Keratinocyte (primary cell): ENCODE measurements around the gene SAMD5. TPM values are rescaled to one million over a fixed set of nuclear protein-coding genes. Genes with fewer than 3 reads are reported as not detected.

Experiments
- DNase-seq: peaks from one replicate; pipeline ENCODE4 v3.0.0-alpha.2; 2011; ENCODE audit warnings: low read depth, missing footprints, low spot score
- FAIRE-seq: peaks from 2 replicates; lab custom pipeline; 2011; peaks lifted over from hg19 to GRCh38; lab: Jason Lieb, UNC
- H2AFZ ChIP-seq: 2 replicates; pipeline ENCODE4 v1.6.0; 2012; ENCODE audit warnings: low read length, control low read depth, inconsistent platforms; ENCODE audit not compliant: control insufficient read depth
- H3K27ac ChIP-seq: 2 replicates; pipeline ENCODE4 v1.5.1; 2011; ENCODE audit warnings: low read length; ENCODE audit not compliant: control insufficient read depth, insufficient read depth
- H3K27me3 ChIP-seq: 3 replicates; pipeline ENCODE4 v1.6.0; 2011; ENCODE audit warnings: low read length; ENCODE audit not compliant: control insufficient read depth, insufficient read depth; ENCODE audit errors: extremely low read depth
- H3K36me3 ChIP-seq, 2 experiments: 2 replicates in 1 of 2; 3 replicates in 1 of 2; pipeline ENCODE4 v1.5.1; 2011; ENCODE audit warnings: low read length in 2 of 2, mild to moderate bottlenecking in 1 of 2; ENCODE audit not compliant: control insufficient read depth in 2 of 2, insufficient read depth in 2 of 2; ENCODE audit errors: extremely low read depth in 1 of 2
- H3K4me1 ChIP-seq: 3 replicates; pipeline ENCODE4 v1.5.1; 2011; ENCODE audit warnings: low read length; ENCODE audit not compliant: control insufficient read depth, insufficient read depth; ENCODE audit errors: extremely low read depth
- H3K4me2 ChIP-seq: 3 replicates; pipeline ENCODE4 v1.6.0; 2011; ENCODE audit warnings: low read depth, low read length; ENCODE audit not compliant: control insufficient read depth, insufficient read depth; ENCODE audit errors: extremely low read depth
- H3K4me3 ChIP-seq, 3 experiments: fragments of 200-600 bp in 1 of 3; sonication (generic) in 1 of 3; 2 replicates in 2 of 3; 3 replicates in 1 of 3; pipeline ENCODE4 v1.5.1; 2011 to 2016; ENCODE audit warnings: low read length in 3 of 3, mild to moderate bottlenecking in 3 of 3, control low read depth in 2 of 3, inconsistent platforms in 1 of 3, low read depth in 1 of 3, mixed read lengths in 1 of 3, mixed run types in 1 of 3, moderate library complexity in 1 of 3; ENCODE audit not compliant: control insufficient read depth in 2 of 3, insufficient read depth in 2 of 3; ENCODE audit errors: extremely low read depth in 1 of 3
- H3K79me2 ChIP-seq: 2 replicates; pipeline ENCODE4 v1.6.0; 2012; ENCODE audit warnings: low read length; ENCODE audit not compliant: control insufficient read depth, insufficient read depth
- H3K9ac ChIP-seq: 3 replicates; pipeline ENCODE4 v1.6.0; 2011; ENCODE audit warnings: low read length; ENCODE audit not compliant: control insufficient read depth, insufficient read depth; ENCODE audit errors: extremely low read depth
- H3K9me1 ChIP-seq: 3 replicates; pipeline ENCODE4 v1.6.0; 2011; ENCODE audit warnings: low read length; ENCODE audit not compliant: control insufficient read depth, insufficient read depth; ENCODE audit errors: extremely low read depth
- H3K9me3 ChIP-seq: 2 replicates; pipeline ENCODE4 v1.5.1; 2012; ENCODE audit warnings: low read depth, low read length; ENCODE audit not compliant: control insufficient read depth
- H4K20me1 ChIP-seq: 3 replicates; pipeline ENCODE4 v1.6.0; 2011; ENCODE audit warnings: low read length; ENCODE audit not compliant: control insufficient read depth, insufficient read depth; ENCODE audit errors: extremely low read depth
- EZH2 ChIP-seq: IDR thresholded peaks from one replicate; pipeline ENCODE4 v1.6.1; 2012; ENCODE audit warnings: inconsistent platforms, mild to moderate bottlenecking, low read length, moderate library complexity
- dilution Hi-C: fragments of 300-500 bp; cut with MboI; formaldehyde crosslinking; loops from one replicate; pipeline ENCODE4 v1.7.0; 2020; ENCODE audit warnings: low sequenced_read_pairs; ENCODE audit not compliant: extremely low pct_ligation_motif_present
- polyA plus RNA-seq, 5 experiments: library from polyadenylated mRNA; depleted of rRNA in 3 of 5; stranded (reverse) in 3 of 5; stranded (forward) in 1 of 5; unstranded in 1 of 5; fragments of >200 nt; gene quantifications; 1 replicate in 1 of 5; 2 replicates in 3 of 5; 3 replicates in 1 of 5; pipeline versions ENCODE4 v1.2.1 to v1.2.3, GENCODE V29; 2011 to 2012; ENCODE audit warnings: missing spikeins in 2 of 5, low read depth in 1 of 5, low replicate concordance in 1 of 5
- TF ChIP-seq, protein P1 (sequence below), 3 experiments: IDR thresholded peaks in 1 of 3; conservative IDR thresholded peaks in 1 of 3; optimal IDR thresholded peaks in 1 of 3; 2 replicates in 2 of 3; 3 replicates in 1 of 3; pipeline versions ENCODE3 to v1.5.1; 2011; ENCODE audit warnings: low read length in 3 of 3, mild to moderate bottlenecking in 3 of 3, moderate library complexity in 2 of 3, control low read depth in 1 of 3, inconsistent platforms in 1 of 3; ENCODE audit not compliant: insufficient read depth in 2 of 3; ENCODE audit errors: extremely low read depth in 1 of 3

The SAMD5 gene
- polyA plus RNA-seq, 1 donor (not counting 4 experiments of a cell fraction or from before 2014, with no cell fraction given) = 1.2 TPM

- dilution Hi-C loops = no loop called here
- no peak for FAIRE-seq
- DNase-seq = no peak
- Histone ChIP-seq H3K9me3 (no peaks in the 10 kb centered on the region), H3K9me1 (no peaks in the 10 kb centered on the region), H4K20me1 (no peaks in the 10 kb centered on the region), H3K27me3 (no peaks in the 10 kb centered on the region), H3K4me3 (no peak overlapping the region), H3K79me2 (no peaks in the 10 kb centered on the region), H3K4me1 (no peaks in the 10 kb centered on the region), H3K36me3 (no peaks in the 10 kb centered on the region), H3K4me2 (no peak overlapping the region), H3K27ac (no peak overlapping the region), H3K9ac (no peak overlapping the region), H2AFZ (no peak overlapping the region)
- no peak for TF ChIP-seq EZH2
- TF ChIP-seq, protein P1, sequence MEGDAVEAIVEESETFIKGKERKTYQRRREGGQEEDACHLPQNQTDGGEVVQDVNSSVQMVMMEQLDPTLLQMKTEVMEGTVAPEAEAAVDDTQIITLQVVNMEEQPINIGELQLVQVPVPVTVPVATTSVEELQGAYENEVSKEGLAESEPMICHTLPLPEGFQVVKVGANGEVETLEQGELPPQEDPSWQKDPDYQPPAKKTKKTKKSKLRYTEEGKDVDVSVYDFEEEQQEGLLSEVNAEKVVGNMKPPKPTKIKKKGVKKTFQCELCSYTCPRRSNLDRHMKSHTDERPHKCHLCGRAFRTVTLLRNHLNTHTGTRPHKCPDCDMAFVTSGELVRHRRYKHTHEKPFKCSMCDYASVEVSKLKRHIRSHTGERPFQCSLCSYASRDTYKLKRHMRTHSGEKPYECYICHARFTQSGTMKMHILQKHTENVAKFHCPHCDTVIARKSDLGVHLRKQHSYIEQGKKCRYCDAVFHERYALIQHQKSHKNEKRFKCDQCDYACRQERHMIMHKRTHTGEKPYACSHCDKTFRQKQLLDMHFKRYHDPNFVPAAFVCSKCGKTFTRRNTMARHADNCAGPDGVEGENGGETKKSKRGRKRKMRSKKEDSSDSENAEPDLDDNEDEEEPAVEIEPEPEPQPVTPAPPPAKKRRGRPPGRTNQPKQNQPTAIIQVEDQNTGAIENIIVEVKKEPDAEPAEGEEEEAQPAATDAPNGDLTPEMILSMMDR (optimal IDR thresholded peaks at IDR 0.05 in 1 of 3, IDR thresholded peaks at IDR 0.05 in 1 of 3, conservative IDR thresholded peaks at IDR 0.05 in 1 of 3; ENCODE audit: extremely low read depth in 1 of 3, insufficient read depth in 2 of 3, low read length in 3 of 3) = no peak
Observed at GRCh38 chr6:147463651-147464050, 44.8 kb upstream of the SAMD5 start.

DNA sequence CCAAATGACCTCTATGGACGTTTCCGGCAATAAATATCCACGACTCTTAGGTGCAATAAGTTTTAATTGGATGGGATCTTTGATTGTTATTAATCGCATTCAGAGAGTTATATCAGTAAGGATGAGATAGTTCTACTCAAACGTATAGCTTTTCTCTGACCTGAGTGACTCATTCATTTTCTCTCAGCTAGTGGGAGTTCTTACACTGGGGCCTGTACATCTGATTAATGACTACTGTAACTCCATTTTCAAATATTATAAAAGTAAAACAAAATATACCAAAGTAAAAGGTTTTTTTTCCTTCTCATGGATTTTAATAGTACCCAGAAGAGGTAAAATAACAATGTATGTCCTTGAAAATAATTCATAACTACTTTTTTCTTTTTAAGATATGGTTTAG lies 41.1 kb upstream of the SAMD5 start:
- no peak for FAIRE-seq

More for the DNA sequence above, 41.1 kb upstream of the SAMD5 start:
- Histone ChIP-seq H3K27ac (no peak overlapping the region), H3K4me3 (no peak overlapping the region), H3K27me3 (no peaks in the 10 kb centered on the region), H3K9ac (no peak overlapping the region), H3K9me3 (no peaks in the 10 kb centered on the region), H4K20me1 (no peaks in the 10 kb centered on the region), H3K4me1 (no peaks in the 10 kb centered on the region), H2AFZ (no peak overlapping the region), H3K79me2 (no peaks in the 10 kb centered on the region), H3K36me3 (no peaks in the 10 kb centered on the region), H3K9me1 (no peaks in the 10 kb centered on the region), H3K4me2 (no peak overlapping the region)
- DNase-seq = no peak
- TF ChIP-seq EZH2 = no peak
- TF ChIP-seq, protein P1 (optimal IDR thresholded peaks at IDR 0.05 in 1 of 3, IDR thresholded peaks at IDR 0.05 in 1 of 3, conservative IDR thresholded peaks at IDR 0.05 in 1 of 3; ENCODE audit: extremely low read depth in 1 of 3, insufficient read depth in 2 of 3, low read length in 3 of 3) = no peak
- dilution Hi-C loops = no loop called here
